Left ventricle myocardium inferior (tissue), 1 donor: ENCODE measurements around the gene SHC1. TPM values are rescaled to one million over a fixed set of nuclear protein-coding genes. Genes with fewer than 3 reads are reported as not detected.
A peak's percentile ranks its signal among the peaks of the same experiment; 100 is the strongest.

Experiments used
- DNase-seq: peaks from one replicate; pipeline ENCODE4 v3.0.0-alpha.2; 2020
- H3K27ac ChIP-seq: fragments of 200-600 bp; replicated peaks from 2 replicates; pipeline ENCODE4 v1.8.0; 2021
- H3K27me3 ChIP-seq: fragments of 200-600 bp; 2 replicates; pipeline ENCODE4 v1.8.0; 2021; ENCODE audit warnings: low read depth
- H3K36me3 ChIP-seq: fragments of 200-600 bp; 2 replicates; pipeline ENCODE4 v1.8.0; 2021
- H3K4me1 ChIP-seq: fragments of 200-600 bp; 2 replicates; pipeline ENCODE4 v1.8.0; 2021
- H3K4me3 ChIP-seq: fragments of 200-600 bp; 2 replicates; pipeline ENCODE4 v1.8.0; 2021; ENCODE audit warnings: mild to moderate bottlenecking, moderate library complexity
- H3K9me3 ChIP-seq: fragments of 200-600 bp; replicated peaks from 2 replicates; pipeline ENCODE4 v1.8.0; 2021
- CTCF ChIP-seq: fragments of 200-600 bp; IDR thresholded peaks from 2 replicates; pipeline ENCODE4 v1.8.0; 2021; ENCODE audit warnings: antibody characterized with exemption, mild to moderate bottlenecking, borderline replicate concordance
- intact Hi-C: fragments of 100-400 bp; cut with micrococcal nuclease; formaldehyde crosslinking; loops from one replicate; pipeline ENCODE4 v1.11.0; 2022
- total RNA-seq: library from RNA; stranded (reverse); fragmentation: NEBNext Ultra II Directional; extraction: Animal tissue kit (Norgen Biotek cat#: 25700); gene quantifications from one replicate; pipeline ENCODE4 v1.2.1, GENCODE V29; 2021
- donor health status: DM: no; HTN: yes; CAD: no; lungs with severe emphysema.

Gene SHC1
- total RNA-seq, 1 donor from 2014 or later, result 43.0 TPM

DNA sequence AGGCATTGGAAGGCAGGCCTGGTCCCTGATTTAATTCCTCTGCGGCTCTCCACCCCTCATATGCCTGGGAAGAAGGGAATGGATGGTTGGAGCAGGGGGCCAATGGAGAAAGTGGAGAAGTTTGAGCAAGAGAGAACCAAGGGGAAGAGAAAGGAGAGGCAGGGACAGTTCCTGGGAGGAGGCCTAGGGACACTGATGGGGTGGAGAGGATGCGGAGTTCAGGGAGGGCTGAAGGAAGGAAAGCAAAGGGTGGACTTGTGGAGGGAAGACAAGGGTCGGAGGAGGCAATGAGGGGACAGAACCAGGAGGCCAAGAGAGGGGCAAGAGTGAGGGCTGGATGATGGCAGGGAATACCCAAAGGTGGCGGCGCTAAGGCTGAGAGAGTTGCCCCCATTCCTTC lies 39.2 kb upstream of the SHC1 start:
- intact Hi-C loops, result no loop called here
- Histone ChIP-seq H3K4me3 (peak overlapping the region; percentile 45), H3K27ac (peak overlapping the region; percentile 95), H3K4me1 (peaks cover 92% of the 10 kb centered on the region), H3K9me3 (no peaks in the 10 kb centered on the region), H3K36me3 (peaks cover 9% of the 10 kb centered on the region), H3K27me3 (no peaks in the 10 kb centered on the region)
- TF ChIP-seq CTCF, result no peak
- no peak for DNase-seq

GRCh38 chr1:155009221-155009711 lies 38.7 kb upstream of the SHC1 start:
- peaks cover 4% of the 10 kb centered on the region for H3K36me3 ChIP-seq
- DNase-seq, result no peak
- H3K4me1 ChIP-seq, result peaks cover 96% of the 10 kb centered on the region
- intact Hi-C loops, result no loop called here
- peak overlapping the region; percentile 95 for H3K27ac ChIP-seq
- TF ChIP-seq CTCF, result no peak
- H3K4me3 ChIP-seq, result peak overlapping the region; percentile 45
- H3K27me3 ChIP-seq, result no peaks in the 10 kb centered on the region
- no peaks in the 10 kb centered on the region for H3K9me3 ChIP-seq

GRCh38 chr1:155008015-155008941 lies 37.7 kb upstream of the SHC1 start:
- peak; percentile 49 for DNase-seq
- intact Hi-C loops, result no loop called here
- Histone ChIP-seq H3K36me3 (no peaks in the 10 kb centered on the region), H3K4me1 (peaks cover 98% of the 10 kb centered on the region), H3K27ac (peak overlapping the region; percentile 95), H3K9me3 (no peaks in the 10 kb centered on the region), H3K27me3 (no peaks in the 10 kb centered on the region), H3K4me3 (peak overlapping the region; percentile 45)
- TF ChIP-seq CTCF, result no peak

GRCh38 chr1:155007251-155007828 lies 36.8 kb upstream of the SHC1 start:
- peak overlapping the region; percentile 45 for H3K4me3 ChIP-seq
- no peaks in the 10 kb centered on the region for H3K27me3 ChIP-seq
- peaks cover 96% of the 10 kb centered on the region for H3K4me1 ChIP-seq
- DNase-seq, result peak; percentile 73
- intact Hi-C loops, result no loop called here
- no peak for TF ChIP-seq CTCF
- H3K36me3 ChIP-seq, result no peaks in the 10 kb centered on the region
- H3K27ac ChIP-seq, result peak overlapping the region; percentile 95
- H3K9me3 ChIP-seq, result no peaks in the 10 kb centered on the region

GRCh38 chr1:155006601-155007101 lies 36.1 kb upstream of the SHC1 start:
- peak overlapping the region; percentile 95 for H3K27ac ChIP-seq
- no peak for DNase-seq
- intact Hi-C loops, result no loop called here

More at GRCh38 chr1:155006601-155007101, 36.1 kb upstream of the SHC1 start:
- Histone ChIP-seq H3K4me3 (peak overlapping the region; percentile 45), H3K4me1 (peaks cover 91% of the 10 kb centered on the region), H3K27me3 (no peaks in the 10 kb centered on the region), H3K36me3 (no peaks in the 10 kb centered on the region), H3K9me3 (no peaks in the 10 kb centered on the region)
- no peak for TF ChIP-seq CTCF
